Sigmoid colon (tissue), 7 donors: ENCODE data around the gene MMP17. TPM values are rescaled to one million over a fixed set of nuclear protein-coding genes. Genes with fewer than 3 reads are reported as not detected.

ENCODE experiments used
- DNase-seq: peaks from one replicate; pipeline ENCODE4 v3.0.0-alpha.2; 2019
- H3K27ac ChIP-seq, 4 donors: fragments of 200-600 bp; sonication (generic); one replicate each; pipeline ENCODE4 v1.5.1; 2016 to 2019; ENCODE audit warnings: mild to moderate bottlenecking in 1 of 4
- H3K27me3 ChIP-seq, 3 donors: fragments of 200-600 bp; sonication (generic); one replicate each; pipeline ENCODE4 v1.5.1; 2019; ENCODE audit warnings: mild to moderate bottlenecking in 1 of 3
- H3K36me3 ChIP-seq, 4 donors: fragments of 200-600 bp; sonication (generic); one replicate each; pipeline ENCODE4 v1.5.1; 2016 to 2019
- H3K4me1 ChIP-seq, 4 donors: fragments of 200-600 bp; sonication (generic); one replicate each; pipeline ENCODE4 v1.5.1; 2017 to 2019
- H3K4me3 ChIP-seq, 4 donors: fragments of 200-600 bp; sonication (generic); one replicate each; pipeline ENCODE4 v1.5.1; 2017 to 2019; ENCODE audit warnings: mild to moderate bottlenecking in 2 of 4, moderate library complexity in 1 of 4
- H3K9me3 ChIP-seq, 4 donors: fragments of 200-600 bp in 3 of 4; sonication (generic) in 3 of 4; one replicate each; pipeline versions ENCODE4 v1.5.1 to v1.6.1; 2013 to 2019
- EP300 ChIP-seq, 4 donors: sonication (generic); formaldehyde crosslinking; IDR thresholded peaks; one replicate each; pipeline ENCODE4 v1.6.1; 2017; ENCODE audit warnings: antibody characterized with exemption in 4 of 4
- POLR2A ChIP-seq, 2 donors: fragments of 450-650 bp; IDR thresholded peaks; one replicate each; pipeline ENCODE4 v1.6.1; 2016; ENCODE audit warnings: antibody characterized with exemption in 2 of 2, mild to moderate bottlenecking in 2 of 2, moderate library complexity in 2 of 2
- POLR2AphosphoS5 ChIP-seq, 4 donors: sonication (generic); formaldehyde crosslinking; IDR thresholded peaks; one replicate each; pipeline ENCODE4 v1.6.1; 2017; ENCODE audit warnings: antibody characterized with exemption in 4 of 4
- WGBS, 2 donors: extraction: QIAGEN DNeasy Blood & Tissue Kit; methylation state at CpG; one replicate each; pipeline ENCODE4 v1.1.7; 2013; 5-methylcytosine and 5-hydroxymethylcytosine counted together
- intact Hi-C: fragments of 100-400 bp; cut with DNase I; formaldehyde crosslinking; loops from one replicate; pipeline ENCODE4 v1.15.1; 2023
- polyA plus RNA-seq, 3 donors: library from polyadenylated mRNA; stranded (reverse); fragments of 200-250 nt; gene quantifications; one replicate each; pipeline ENCODE4 v1.2.3, GENCODE V29; 2013
- total RNA-seq, 4 donors: library from RNA; depleted of rRNA; stranded (reverse); fragments of >200 nt; gene quantifications; one replicate each; pipeline ENCODE4 v1.1.0, GENCODE V29; 2016
- TF ChIP-seq, protein P1 (sequence below), 4 experiments: fragments of 450-650 bp in 3 of 4; fragments of 200-600 bp in 1 of 4; IDR thresholded peaks; one replicate each; pipeline ENCODE4 v1.5.1; 2016 to 2019; ENCODE audit warnings: antibody characterized with exemption in 4 of 4, mild to moderate bottlenecking in 3 of 4, moderate library complexity in 2 of 4
- donor health status: healthy with polysubstance abuse.
- donor health status: Bipolar disorder and iron deficiency.
- donor health status: healthy.

Gene MMP17
- total and polyA plus RNA-seq, 7 donors = 0.60 to 7.1 (median 4.9) TPM; not detected in 1

GRCh38 chr12:131895640-131896079 lies 67.5 kb downstream of the MMP17 start:
- H3K27me3 ChIP-seq = no peaks in the 10 kb centered on the region
- DNase-seq = no peak
- WGBS, 2 donors = 1 to 2% methylated on average over 12 of the region's 12 CpGs
- intact Hi-C loops = loop anchor here (1.0 to 10.0 kb wide), 4 partner anchors 34 to 429 kb away; partner anchors contain the start of genes EP400, GALNT9 and PUS1
- TF ChIP-seq POLR2A (IDR thresholded peaks at IDR 0.05) = no peak
- TF ChIP-seq, protein P1, sequence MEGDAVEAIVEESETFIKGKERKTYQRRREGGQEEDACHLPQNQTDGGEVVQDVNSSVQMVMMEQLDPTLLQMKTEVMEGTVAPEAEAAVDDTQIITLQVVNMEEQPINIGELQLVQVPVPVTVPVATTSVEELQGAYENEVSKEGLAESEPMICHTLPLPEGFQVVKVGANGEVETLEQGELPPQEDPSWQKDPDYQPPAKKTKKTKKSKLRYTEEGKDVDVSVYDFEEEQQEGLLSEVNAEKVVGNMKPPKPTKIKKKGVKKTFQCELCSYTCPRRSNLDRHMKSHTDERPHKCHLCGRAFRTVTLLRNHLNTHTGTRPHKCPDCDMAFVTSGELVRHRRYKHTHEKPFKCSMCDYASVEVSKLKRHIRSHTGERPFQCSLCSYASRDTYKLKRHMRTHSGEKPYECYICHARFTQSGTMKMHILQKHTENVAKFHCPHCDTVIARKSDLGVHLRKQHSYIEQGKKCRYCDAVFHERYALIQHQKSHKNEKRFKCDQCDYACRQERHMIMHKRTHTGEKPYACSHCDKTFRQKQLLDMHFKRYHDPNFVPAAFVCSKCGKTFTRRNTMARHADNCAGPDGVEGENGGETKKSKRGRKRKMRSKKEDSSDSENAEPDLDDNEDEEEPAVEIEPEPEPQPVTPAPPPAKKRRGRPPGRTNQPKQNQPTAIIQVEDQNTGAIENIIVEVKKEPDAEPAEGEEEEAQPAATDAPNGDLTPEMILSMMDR (IDR thresholded peaks at IDR 0.05) = no peak
- no peak for TF ChIP-seq EP300 (IDR thresholded peaks at IDR 0.05)
- TF ChIP-seq POLR2AphosphoS5 (IDR thresholded peaks at IDR 0.05) = no peak
- peaks cover 0 to 24% (median 3%) of the 10 kb centered on the region in 4 donors for H3K36me3 ChIP-seq
- H3K4me3 ChIP-seq = peak overlapping the region; percentile 54 to 92 (median 85)
- H3K9me3 ChIP-seq = no peaks in the 10 kb centered on the region
- H3K27ac ChIP-seq = peak overlapping the region; percentile 86 to 100 (median 96)
- H3K4me1 ChIP-seq = peaks cover 0 to 57% (median 38%) of the 10 kb centered on the region in 4 donors

DNA sequence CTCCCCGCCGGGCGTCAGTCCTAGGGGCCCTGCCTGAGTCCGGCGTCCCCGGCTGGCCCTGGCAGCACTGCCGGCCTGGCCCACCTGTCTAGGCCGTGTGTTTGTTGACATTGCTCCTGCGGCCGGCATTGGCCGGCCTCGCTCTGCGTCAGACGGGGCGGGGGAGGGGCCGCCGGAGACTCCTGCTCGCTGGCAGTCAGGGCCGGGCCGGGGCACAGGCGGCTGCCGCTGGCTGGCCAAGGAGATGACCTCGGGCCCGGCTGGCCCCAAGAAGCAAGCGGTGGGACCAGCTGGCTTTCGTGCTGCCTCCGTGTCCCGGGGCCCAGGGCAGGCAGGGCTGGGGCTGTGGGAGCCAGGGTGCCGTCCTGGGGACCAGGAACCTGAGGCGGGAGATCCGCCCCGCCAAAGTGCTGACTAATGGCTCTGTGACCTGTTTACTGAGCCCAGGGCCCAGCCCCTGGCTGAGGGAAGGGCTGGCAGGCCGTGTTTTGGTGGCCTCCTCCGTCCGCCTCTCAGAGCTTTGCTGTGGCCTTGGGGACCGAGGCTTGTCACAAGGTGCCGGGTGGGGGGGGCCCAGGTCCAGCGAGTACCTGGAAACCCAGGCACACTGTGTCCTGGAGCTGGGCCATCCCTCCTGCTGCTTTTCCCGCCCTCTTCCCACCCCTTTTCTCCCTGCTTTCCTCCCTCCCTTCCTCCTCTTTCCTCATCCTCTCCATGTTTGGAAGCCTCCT lies 68.1 kb downstream of the MMP17 start:
- TF ChIP-seq POLR2AphosphoS5 (IDR thresholded peaks at IDR 0.05) (peak; percentile 92 to 97 (median 96)), EP300 (IDR thresholded peaks at IDR 0.05) (peak in 3 of 4 donors; percentile 6 to 88 (median 56)), POLR2A (IDR thresholded peaks at IDR 0.05) (peak; percentile 90 to 93)
- TF ChIP-seq, protein P1 (IDR thresholded peaks at IDR 0.05) = no peak
- H3K27ac ChIP-seq = peak overlapping the region; percentile 86 to 100 (median 96)
- H3K9me3 ChIP-seq = no peaks in the 10 kb centered on the region
- peak; percentile 98 for DNase-seq
- peaks cover 0 to 63% (median 43%) of the 10 kb centered on the region in 4 donors for H3K4me1 ChIP-seq
- H3K27me3 ChIP-seq = no peaks in the 10 kb centered on the region
- H3K36me3 ChIP-seq = peaks cover 0 to 24% (median 3%) of the 10 kb centered on the region in 4 donors
- intact Hi-C loops = loop anchor here (1.0 to 10.0 kb wide), 4 partner anchors 33 to 429 kb away; partner anchors contain the start of genes EP400, GALNT9 and PUS1
- H3K4me3 ChIP-seq = peak overlapping the region; percentile 54 to 92 (median 85)
- WGBS, 2 donors = 1 to 3% methylated on average over 39 of the region's 39 CpGs

DNA sequence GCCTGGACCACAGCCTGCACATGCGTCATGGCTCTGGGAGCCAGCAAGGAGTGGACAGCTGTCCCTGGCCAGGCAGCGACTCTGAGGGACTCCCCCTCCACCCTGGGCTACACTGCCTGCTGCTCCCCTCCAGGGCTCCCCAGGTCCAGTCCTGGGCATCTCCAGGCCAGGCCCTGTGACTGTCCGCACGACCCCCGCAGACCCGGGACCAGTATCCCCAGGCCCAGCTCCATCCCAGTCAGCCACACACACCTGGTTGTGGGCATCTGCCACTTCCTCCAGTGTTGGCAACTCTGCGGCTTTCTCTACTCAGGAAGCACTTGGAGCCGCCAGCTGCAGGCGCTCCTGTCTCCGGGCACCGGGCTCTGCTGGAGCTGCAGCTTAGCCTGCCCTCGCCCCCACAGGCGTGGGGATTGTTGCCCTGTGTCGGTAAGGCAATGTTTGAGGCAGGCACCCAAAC lies 68.6 kb downstream of the MMP17 start:
- no peaks in the 10 kb centered on the region for H3K27me3 ChIP-seq
- 53 to 76% methylated on average over 14 of the region's 14 CpGs for WGBS, 2 donors
- intact Hi-C loops = loop anchor here (1.0 to 10.0 kb wide), 4 partner anchors 32 to 428 kb away; partner anchors contain the start of genes EP400, GALNT9 and PUS1
- H3K27ac ChIP-seq = peak overlapping the region; percentile 86 to 100 (median 96)
- peak overlapping the region in 3 of 4 donors; percentile 82 to 92 (median 88) for H3K4me3 ChIP-seq
- H3K36me3 ChIP-seq = peaks cover 0 to 24% (median 3%) of the 10 kb centered on the region in 4 donors
- peaks cover 0 to 69% (median 49%) of the 10 kb centered on the region in 4 donors for H3K4me1 ChIP-seq
- H3K9me3 ChIP-seq = no peaks in the 10 kb centered on the region
- DNase-seq = no peak
- TF ChIP-seq EP300 (IDR thresholded peaks at IDR 0.05) (no peak), POLR2AphosphoS5 (IDR thresholded peaks at IDR 0.05) (peak in 1 of 4 donors; percentile 15)

- intact Hi-C loops = loop anchor here (10.0 kb wide), 2 partner anchors 178 to 428 kb away; partner anchors contain the start of gene GALNT9
- H3K9me3 ChIP-seq = no peaks in the 10 kb centered on the region
- peak overlapping the region; percentile 86 to 100 (median 96) for H3K27ac ChIP-seq
- peaks cover 0 to 73% (median 53%) of the 10 kb centered on the region in 4 donors for H3K4me1 ChIP-seq
- no peak for TF ChIP-seq EP300 (IDR thresholded peaks at IDR 0.05)
- DNase-seq = peak; percentile 69
- H3K4me3 ChIP-seq = peak overlapping the region in 1 of 4 donors; percentile 92
- peaks cover 0 to 24% (median 3%) of the 10 kb centered on the region in 4 donors for H3K36me3 ChIP-seq
- no peaks in the 10 kb centered on the region for H3K27me3 ChIP-seq
- WGBS, 2 donors = 84 to 93% methylated on average over 18 of the region's 18 CpGs
Observed at GRCh38 chr12:131897276-131897675, 69.1 kb downstream of the MMP17 start.

DNA sequence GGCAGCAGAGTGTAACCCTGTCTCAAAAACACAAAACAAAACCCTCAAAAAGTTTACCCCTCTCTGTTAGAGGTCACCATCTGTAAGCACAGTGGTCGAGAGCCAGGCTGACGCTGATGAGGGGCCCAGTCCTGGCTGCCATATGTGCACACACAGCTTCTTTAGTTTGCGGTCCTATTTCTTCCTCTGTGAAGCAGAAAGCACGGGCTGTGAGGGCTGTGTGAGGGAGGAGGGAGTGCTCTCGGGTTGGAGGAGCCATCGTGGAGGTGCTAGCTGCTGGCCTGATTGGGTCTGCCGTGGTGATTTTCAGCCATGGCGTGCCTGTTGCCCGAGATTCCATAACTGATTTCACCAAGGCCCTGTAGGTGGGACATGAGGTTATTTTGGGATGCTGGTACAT lies 69.7 kb downstream of the MMP17 start:
- Histone ChIP-seq H3K4me3 (no peak overlapping the region), H3K27ac (peak overlapping the region; percentile 86 to 100 (median 96)), H3K9me3 (no peaks in the 10 kb centered on the region), H3K27me3 (no peaks in the 10 kb centered on the region), H3K4me1 (peaks cover 0 to 79% (median 59%) of the 10 kb centered on the region in 4 donors), H3K36me3 (peaks cover 0 to 24% (median 3%) of the 10 kb centered on the region in 4 donors)
- TF ChIP-seq, protein P1 (IDR thresholded peaks at IDR 0.05) = no peak
- TF ChIP-seq EP300 (IDR thresholded peaks at IDR 0.05) (no peak), POLR2AphosphoS5 (IDR thresholded peaks at IDR 0.05) (no peak), POLR2A (IDR thresholded peaks at IDR 0.05) (no peak)
- intact Hi-C loops = loop anchor here (10.0 kb wide), 2 partner anchors 177 to 427 kb away; partner anchors contain the start of gene GALNT9
- 87 to 89% methylated on average over 9 of the region's 9 CpGs for WGBS, 2 donors
- DNase-seq = no peak
